Measurements from ENCODE around the gene EBF4.

- TF ChIP-seq CTCF (conservative IDR thresholded peaks at IDR 0.05) (no peak), ZFX (IDR thresholded peaks at IDR 0.05) (no peak)
Observed at GRCh38 chr20:2753461-2754040, 61.0 kb downstream of the EBF4 start.

All from C4-2B (cell line).